Prostate gland (tissue), 2 donors: ENCODE data around the gene IFNA21.

ENCODE experiments used
- CTCF ChIP-seq, 4 experiments: fragments of 200-600 bp in 2 of 4; fragments of 450-650 bp in 2 of 4; sonication (generic) in 2 of 4; IDR thresholded peaks; 1 replicate in 3 of 4; 2 replicates in 1 of 4; pipeline ENCODE4 v1.5.1; 2016 to 2019; ENCODE audit warnings: antibody characterized with exemption in 4 of 4, mild to moderate bottlenecking in 2 of 4, moderate library complexity in 2 of 4
- POLR2A ChIP-seq: fragments of 450-650 bp; IDR thresholded peaks from one replicate; pipeline ENCODE4 v1.6.1; 2016; ENCODE audit warnings: antibody characterized with exemption, mild to moderate bottlenecking
- POLR2AphosphoS5 ChIP-seq: sonication (generic); formaldehyde crosslinking; IDR thresholded peaks from one replicate; pipeline ENCODE4 v1.6.1; 2017; ENCODE audit warnings: antibody characterized with exemption

DNA sequence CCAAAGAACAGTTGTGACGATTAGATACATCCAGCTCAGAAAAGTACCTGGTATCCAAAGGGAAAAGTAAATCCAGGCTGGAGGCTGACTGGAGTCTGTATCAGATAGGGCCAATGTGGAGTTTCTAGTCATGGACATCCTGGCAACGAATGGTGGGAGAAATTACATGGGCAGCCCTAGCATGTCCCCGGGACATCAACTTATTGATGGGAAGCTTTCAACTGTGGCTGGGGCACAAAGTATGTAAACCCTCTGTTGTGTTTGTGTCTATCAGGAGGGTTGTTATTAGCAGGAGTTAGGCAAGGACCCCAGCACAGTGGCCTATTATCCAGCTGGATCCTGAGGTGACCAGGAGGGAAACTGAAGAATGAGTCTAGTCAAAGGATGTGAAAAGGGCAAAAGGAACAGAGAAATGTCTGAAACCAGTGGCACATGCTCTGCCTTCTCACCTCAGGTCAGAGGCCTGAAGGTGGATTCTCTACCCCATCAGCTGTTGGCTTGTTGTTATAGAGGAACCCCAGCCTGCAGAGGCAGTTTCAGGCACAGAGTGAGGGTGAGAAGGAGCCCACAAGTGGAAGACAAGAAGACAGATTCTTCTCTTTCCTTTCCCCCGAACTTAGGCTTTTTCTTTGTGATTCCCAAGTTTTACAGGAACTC lies 44.7 kb downstream of the IFNA21 start:
- no peak for TF ChIP-seq CTCF (IDR thresholded peaks at IDR 0.05)
- no peak for TF ChIP-seq POLR2A
- no peak for TF ChIP-seq POLR2AphosphoS5
